HepG2 (cell line): ENCODE results near the gene IGF2. TPM values are rescaled to one million over a fixed set of nuclear protein-coding genes. Genes with fewer than 3 reads are reported as not detected.
A peak's percentile ranks its signal among the peaks of the same experiment; 100 is the strongest.

Experiments
- GLI4 ChIP-seq: sonication (generic); formaldehyde crosslinking; IDR thresholded peaks from 2 replicates; pipeline ENCODE4 v1.5.1; 2020; ENCODE audit warnings: missing genetic modification reagents, mild to moderate bottlenecking, moderate library complexity, borderline replicate concordance
- ISL2 ChIP-seq: sonication (generic); formaldehyde crosslinking; IDR thresholded peaks from 2 replicates; pipeline ENCODE4 v1.5.0; 2020; ENCODE audit warnings: missing genetic modification reagents
- JUNB ChIP-seq: sonication (generic); formaldehyde crosslinking; IDR thresholded peaks from 2 replicates; pipeline ENCODE4 v1.8.0; 2022; ENCODE audit warnings: missing genetic modification reagents, mild to moderate bottlenecking, borderline replicate concordance
- KAT7 ChIP-seq: IDR thresholded peaks from 2 replicates; pipeline ENCODE4 v1.6.1; 2018; ENCODE audit warnings: borderline replicate concordance, missing compliant biosample characterization
- KLF12 ChIP-seq: sonication (generic); formaldehyde crosslinking; IDR thresholded peaks from 2 replicates; pipeline ENCODE4 v1.4.0; 2020; ENCODE audit warnings: missing genetic modification reagents, borderline replicate concordance
- MEIS1 ChIP-seq: sonication (generic); formaldehyde crosslinking; IDR thresholded peaks from 2 replicates; pipeline ENCODE4 v1.9.0; 2021; ENCODE audit warnings: mild to moderate bottlenecking, missing genetic modification reagents, moderate library complexity, borderline replicate concordance
- NONO ChIP-seq, 2 experiments: fragments of 450-650 bp in 1 of 2; sonication (generic) in 1 of 2; formaldehyde crosslinking in 1 of 2; IDR thresholded peaks in 1 of 2; conservative IDR thresholded peaks in 1 of 2; 2 replicates each; pipeline versions ENCODE4 v1.6.1 to v1.8.0; 2017 to 2022; ENCODE audit warnings: mild to moderate bottlenecking in 1 of 2, missing genetic modification reagents in 1 of 2, moderate library complexity in 1 of 2
- PAF1 ChIP-seq: IDR thresholded peaks from 2 replicates; pipeline ENCODE4 v1.6.1; 2016; ENCODE audit warnings: missing genetic modification reagents, missing compliant biosample characterization
- POLR2AphosphoS5 ChIP-seq: IDR thresholded peaks from 2 replicates; pipeline ENCODE4 v1.6.1; 2012; ENCODE audit warnings: low read depth, low read length
- RBFOX2 ChIP-seq: fragments of 200-400 bp; formaldehyde crosslinking; IDR thresholded peaks from 2 replicates; pipeline ENCODE4 v1.6.1; 2017; ENCODE audit warnings: low read depth, mild to moderate bottlenecking, low read length
- SOX6 ChIP-seq, 2 experiments: fragments of 450-650 bp in 1 of 2; sonication (generic) in 1 of 2; formaldehyde crosslinking in 1 of 2; IDR thresholded peaks; 2 replicates each; pipeline versions ENCODE4 v1.4.0 to v1.6.1; 2017 to 2020; ENCODE audit warnings: antibody characterized with exemption in 1 of 2, mild to moderate bottlenecking in 1 of 2, missing genetic modification reagents in 1 of 2
- ZBTB38 ChIP-seq: sonication (generic); formaldehyde crosslinking; IDR thresholded peaks from 2 replicates; pipeline ENCODE4 v1.5.1; 2020; ENCODE audit warnings: mild to moderate bottlenecking, missing genetic modification reagents
- ZBTB4 ChIP-seq: sonication (generic); formaldehyde crosslinking; IDR thresholded peaks from 2 replicates; pipeline ENCODE4 v1.4.0; 2020; ENCODE audit warnings: missing genetic modification reagents, mild to moderate bottlenecking, borderline replicate concordance
- ZMAT3 ChIP-seq: sonication (generic); formaldehyde crosslinking; conservative IDR thresholded peaks from 2 replicates; pipeline ENCODE4 v1.7.0; 2021; ENCODE audit warnings: missing genetic modification reagents
- ZNF367 ChIP-seq: sonication (generic); formaldehyde crosslinking; IDR thresholded peaks from 2 replicates; pipeline ENCODE4 v1.4.0; 2020; ENCODE audit warnings: missing genetic modification reagents, borderline replicate concordance
- ZNF460 ChIP-seq: sonication (generic); formaldehyde crosslinking; IDR thresholded peaks from 2 replicates; pipeline ENCODE4 v1.5.1; 2020; ENCODE audit warnings: missing genetic modification reagents, mild to moderate bottlenecking, borderline replicate concordance
- ZNF670 ChIP-seq: sonication (generic); formaldehyde crosslinking; IDR thresholded peaks from 2 replicates; pipeline ENCODE4 v1.8.0; 2022; ENCODE audit warnings: mild to moderate bottlenecking, missing genetic modification reagents, borderline replicate concordance
- ZSCAN21 ChIP-seq: sonication (generic); formaldehyde crosslinking; IDR thresholded peaks from 2 replicates; pipeline ENCODE4 v1.8.0; 2022; ENCODE audit warnings: mild to moderate bottlenecking, missing genetic modification reagents, moderate library complexity, borderline replicate concordance
- polyA plus RNA-seq, 8 experiments: library from polyadenylated mRNA; depleted of rRNA in 3 of 8; stranded (reverse) in 7 of 8; unstranded in 1 of 8; fragments of >200 nt; fragmentation: Illumina TruSeq in 4 of 8; extraction: Trizol in 4 of 8; gene quantifications; 2 replicates each; pipeline versions ENCODE4 v1.2.1 to v1.2.3, GENCODE V29; 2011 to 2016; ENCODE audit warnings: low read depth in 4 of 8, missing spikeins in 1 of 8, mixed read lengths in 1 of 8; ENCODE audit not compliant: insufficient read depth in 1 of 8
- total RNA-seq, 5 experiments: library from RNA; depleted of rRNA; stranded (reverse); fragments of >200 nt; fragmentation: Illumina TruSeq; extraction: Trizol; gene quantifications; 2 replicates each; pipeline ENCODE4 v1.2.3, GENCODE V29; 2016; ENCODE audit warnings: low read depth in 1 of 5
- TF ChIP-seq, protein P1 (sequence below): sonication (generic); formaldehyde crosslinking; IDR thresholded peaks from 2 replicates; pipeline ENCODE4 v1.5.1; 2020; ENCODE audit warnings: mild to moderate bottlenecking, moderate library complexity, missing genetic modification reagents
- TF ChIP-seq, protein P2 (sequence below): sonication (generic); formaldehyde crosslinking; IDR thresholded peaks from 2 replicates; pipeline ENCODE4 v1.5.0; 2020; ENCODE audit warnings: missing genetic modification reagents
- TF ChIP-seq, protein P3 (sequence below): sonication (generic); formaldehyde crosslinking; IDR thresholded peaks from 2 replicates; pipeline ENCODE4 v1.9.0; 2021; ENCODE audit warnings: missing genetic modification reagents, mild to moderate bottlenecking, borderline replicate concordance

IGF2 gene
- total and polyA plus RNA-seq, 2 of the 13 experiments (the other 11 are each of a cell fraction or from before 2014, with no cell fraction given) = 79.1 to 254 TPM

DNA sequence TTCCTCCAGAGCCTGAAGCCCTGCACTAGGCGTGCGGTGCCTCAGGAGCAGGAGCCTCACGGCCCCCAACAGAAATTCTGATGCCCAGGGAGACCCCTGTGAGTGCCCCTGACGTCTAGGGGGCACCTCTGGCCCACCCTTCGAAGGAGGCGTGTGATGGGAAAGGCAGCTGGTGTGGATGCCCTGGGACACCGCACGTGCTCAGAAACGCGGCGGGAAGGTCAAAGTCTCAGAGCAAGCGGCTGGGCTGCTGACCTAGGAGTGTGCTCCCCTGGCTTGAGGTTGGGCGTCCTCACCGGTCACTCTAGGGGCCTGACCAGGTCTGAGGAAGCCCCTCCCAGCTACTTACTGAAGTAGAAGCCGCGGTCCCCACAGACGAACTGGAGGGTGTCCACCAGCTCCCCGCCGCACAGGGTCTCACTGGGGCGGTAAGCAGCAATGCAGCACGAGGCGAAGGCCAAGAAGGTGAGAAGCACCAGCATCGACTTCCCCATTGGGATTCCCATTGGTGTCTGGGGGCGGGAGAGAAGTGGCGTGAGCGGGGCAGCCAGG lies 4.1 kb downstream of the IGF2 start (continued):
- TF ChIP-seq, protein P1, sequence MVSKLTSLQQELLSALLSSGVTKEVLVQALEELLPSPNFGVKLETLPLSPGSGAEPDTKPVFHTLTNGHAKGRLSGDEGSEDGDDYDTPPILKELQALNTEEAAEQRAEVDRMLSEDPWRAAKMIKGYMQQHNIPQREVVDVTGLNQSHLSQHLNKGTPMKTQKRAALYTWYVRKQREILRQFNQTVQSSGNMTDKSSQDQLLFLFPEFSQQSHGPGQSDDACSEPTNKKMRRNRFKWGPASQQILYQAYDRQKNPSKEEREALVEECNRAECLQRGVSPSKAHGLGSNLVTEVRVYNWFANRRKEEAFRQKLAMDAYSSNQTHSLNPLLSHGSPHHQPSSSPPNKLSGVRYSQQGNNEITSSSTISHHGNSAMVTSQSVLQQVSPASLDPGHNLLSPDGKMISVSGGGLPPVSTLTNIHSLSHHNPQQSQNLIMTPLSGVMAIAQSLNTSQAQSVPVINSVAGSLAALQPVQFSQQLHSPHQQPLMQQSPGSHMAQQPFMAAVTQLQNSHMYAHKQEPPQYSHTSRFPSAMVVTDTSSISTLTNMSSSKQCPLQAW (CRISPR knock-in tag) = no peak
- TF ChIP-seq ZBTB4 (CRISPR knock-in tag) (peak; percentile 75; the same call in 1 of the 2 replicates), SOX6 (IDR thresholded peaks at IDR 0.05) (no peak), SOX6 (CRISPR knock-in tag; IDR thresholded peaks at IDR 0.05) (0 out of 2 replicates have a peak, but pooled peaks have one; percentile 17), RBFOX2 (peak; percentile 47; the same call in 1 of the 2 replicates), ZSCAN21 (CRISPR knock-in tag) (0 out of 2 replicates have a peak, but pooled peaks have one; percentile 10), NONO (IDR thresholded peaks at IDR 0.05) (no peak), NONO (CRISPR knock-in tag; conservative IDR thresholded peaks at IDR 0.05) (peak; percentile 11; the same call in 1 of the 2 replicates), ISL2 (CRISPR knock-in tag) (0 out of 2 replicates have a peak, but pooled peaks have one; percentile 6), POLR2AphosphoS5 (peak; percentile 45), ZNF460 (CRISPR knock-in tag) (no peak), JUNB (CRISPR knock-in tag) (0 out of 2 replicates have a peak, but pooled peaks have one; percentile 55), MEIS1 (CRISPR knock-in tag) (peak; percentile 77; the same call in 1 of the 2 replicates), PAF1 (CRISPR knock-in tag) (peak; percentile 84), ZBTB38 (CRISPR knock-in tag) (0 out of 2 replicates have a peak, but pooled peaks have one; percentile 14), KLF12 (CRISPR knock-in tag) (0 out of 2 replicates have a peak, but pooled peaks have one; percentile 1), ZNF367 (no peak), ZMAT3 (CRISPR knock-in tag) (0 out of 2 replicates have a peak, but pooled peaks have one; percentile 5), KAT7 (no peak; the same call in 1 of the 2 replicates), GLI4 (CRISPR knock-in tag) (0 out of 2 replicates have a peak, but pooled peaks have one; percentile 16), ZNF670 (peak; percentile 45; the same call in 1 of the 2 replicates)
- TF ChIP-seq, protein P2, sequence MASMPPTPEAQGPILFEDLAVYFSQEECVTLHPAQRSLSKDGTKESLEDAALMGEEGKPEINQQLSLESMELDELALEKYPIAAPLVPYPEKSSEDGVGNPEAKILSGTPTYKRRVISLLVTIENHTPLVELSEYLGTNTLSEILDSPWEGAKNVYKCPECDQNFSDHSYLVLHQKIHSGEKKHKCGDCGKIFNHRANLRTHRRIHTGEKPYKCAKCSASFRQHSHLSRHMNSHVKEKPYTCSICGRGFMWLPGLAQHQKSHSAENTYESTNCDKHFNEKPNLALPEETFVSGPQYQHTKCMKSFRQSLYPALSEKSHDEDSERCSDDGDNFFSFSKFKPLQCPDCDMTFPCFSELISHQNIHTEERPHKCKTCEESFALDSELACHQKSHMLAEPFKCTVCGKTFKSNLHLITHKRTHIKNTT = no peak
- TF ChIP-seq, protein P3, sequence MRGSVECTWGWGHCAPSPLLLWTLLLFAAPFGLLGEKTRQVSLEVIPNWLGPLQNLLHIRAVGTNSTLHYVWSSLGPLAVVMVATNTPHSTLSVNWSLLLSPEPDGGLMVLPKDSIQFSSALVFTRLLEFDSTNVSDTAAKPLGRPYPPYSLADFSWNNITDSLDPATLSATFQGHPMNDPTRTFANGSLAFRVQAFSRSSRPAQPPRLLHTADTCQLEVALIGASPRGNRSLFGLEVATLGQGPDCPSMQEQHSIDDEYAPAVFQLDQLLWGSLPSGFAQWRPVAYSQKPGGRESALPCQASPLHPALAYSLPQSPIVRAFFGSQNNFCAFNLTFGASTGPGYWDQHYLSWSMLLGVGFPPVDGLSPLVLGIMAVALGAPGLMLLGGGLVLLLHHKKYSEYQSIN (CRISPR knock-in tag) = no peak
